COLO668 (cell line): ENCODE measurements around the gene ADCY2.

Source experiments
- DNase-seq: peaks from one replicate; lab custom pipeline; 2025; ENCODE audit not compliant: unreplicated experiment; lab: John Stamatoyannopoulos, UW

Gene ADCY2

GRCh38 chr5:7857926-7858632 is 462.1 kb downstream of the ADCY2 start:
- no peak for DNase-seq

GRCh38 chr5:7866196-7866595 is 470.3 kb downstream of the ADCY2 start:
- DNase-seq: no peak

- DNase-seq: no peak
These were observed 471.3 kb downstream of the ADCY2 start for GRCh38 chr5:7867260-7867659.

- no peak for DNase-seq
These were observed 472.5 kb downstream of the ADCY2 start for GRCh38 chr5:7868427-7868772.

GRCh38 chr5:7868773-7869473 is 473.0 kb downstream of the ADCY2 start, which contains the start of the genes FASTKD3 and MTRR:
TSS of gene FASTKD3 (minus strand) at chr5:7869031. CDS start at chr5:7868083, 948 bp downstream.
TSS of gene MTRR (plus strand) at chr5:7869148. CDS start at chr5:7870795, 1,647 bp downstream.
- DNase-seq: peak; percentile 97

- DNase-seq: peak; percentile 56
These were observed 473.7 kb downstream of the ADCY2 start for GRCh38 chr5:7869474-7870136.

- no peak for DNase-seq
These were observed 475.7 kb downstream of the ADCY2 start for GRCh38 chr5:7871653-7872052.

GRCh38 chr5:7872517-7873130 is 476.7 kb downstream of the ADCY2 start:
- DNase-seq: no peak

- DNase-seq: no peak
These were observed 477.3 kb downstream of the ADCY2 start for GRCh38 chr5:7873216-7873615.

- DNase-seq: no peak
These were observed 478.7 kb downstream of the ADCY2 start for GRCh38 chr5:7874639-7875038.

GRCh38 chr5:7875151-7875550 is 479.2 kb downstream of the ADCY2 start:
- DNase-seq: no peak

GRCh38 chr5:7876867-7877266 is 480.9 kb downstream of the ADCY2 start:
- no peak for DNase-seq

GRCh38 chr5:7877851-7878250 is 481.9 kb downstream of the ADCY2 start:
- DNase-seq: no peak

GRCh38 chr5:7878381-7878873 is 482.5 kb downstream of the ADCY2 start:
- no peak for DNase-seq
